Dermis blood vessel endothelial cell (primary cell): ENCODE measurements around the gene IL9. TPM values are rescaled to one million over a fixed set of nuclear protein-coding genes. Genes with fewer than 3 reads are reported as not detected.

Experiments
- DNase-seq: peaks from one replicate; pipeline ENCODE4 v3.0.0; 2010
- total RNA-seq: library from RNA; depleted of rRNA; stranded (reverse); fragments of >200 nt; gene quantifications from 2 replicates; pipeline ENCODE4 v1.2.3, GENCODE V29; 2014

Gene IL9
- not detected in 2 replicates for total RNA-seq

GRCh38 chr5:135895474-135896006, at the start of gene IL9:
IL9 (minus strand) TSS chr5:135895841; CDS start chr5:135895816, 25 bp downstream.
- DNase-seq: no peak

DNA sequence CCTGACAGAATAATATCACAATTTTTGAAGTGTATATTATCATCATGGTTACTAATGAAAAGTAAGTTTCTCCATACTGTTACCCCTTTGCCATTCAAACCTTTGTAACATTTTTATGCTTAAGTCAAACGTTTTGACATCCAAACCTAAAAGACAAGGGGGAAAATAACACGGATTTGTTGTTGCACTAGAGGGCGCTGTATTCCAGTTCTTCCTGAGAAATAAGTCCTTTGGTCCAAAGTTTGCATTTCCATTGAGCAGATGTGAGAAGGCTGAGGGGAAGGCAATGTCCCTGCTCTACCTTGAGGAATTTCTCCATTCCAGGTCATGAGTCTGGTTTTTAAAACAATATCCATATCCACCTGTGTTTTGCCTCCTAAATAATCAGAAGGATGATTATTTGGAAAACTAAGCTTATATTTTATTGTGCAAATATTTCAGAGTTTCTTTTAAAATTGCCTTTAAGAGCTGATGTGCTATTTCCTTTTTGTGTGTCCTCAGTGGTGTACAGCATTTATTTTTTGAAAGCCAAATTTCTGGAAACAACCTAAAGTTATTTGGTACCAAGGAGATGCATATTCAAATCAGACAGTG, 49.4 kb upstream of the IL9 start:
- peak; percentile 88 for DNase-seq

DNA sequence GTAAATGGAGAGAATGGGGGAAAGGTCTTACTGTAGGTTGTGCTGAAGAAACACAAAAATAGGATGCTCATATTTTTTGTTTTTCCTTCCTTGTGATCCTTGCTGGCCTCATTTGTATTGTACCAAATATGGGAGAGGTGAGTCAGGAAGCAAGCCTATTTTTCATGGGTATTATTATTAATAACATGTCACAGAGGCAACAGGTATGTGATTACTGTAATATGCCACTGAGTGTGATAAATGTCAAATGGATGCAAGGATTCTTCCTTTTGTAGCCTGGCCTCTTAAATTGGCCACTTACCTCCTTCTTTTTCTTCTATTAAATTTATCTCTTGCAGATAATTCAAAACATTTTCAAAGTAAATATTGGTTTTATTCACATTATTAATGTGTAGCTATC, 48.9 kb upstream of the IL9 start:
- DNase-seq: no peak

GRCh38 chr5:135942202-135942771, 46.6 kb upstream of the IL9 start:
- no peak for DNase-seq

GRCh38 chr5:135941711-135942110, 46.1 kb upstream of the IL9 start:
- no peak for DNase-seq

DNA sequence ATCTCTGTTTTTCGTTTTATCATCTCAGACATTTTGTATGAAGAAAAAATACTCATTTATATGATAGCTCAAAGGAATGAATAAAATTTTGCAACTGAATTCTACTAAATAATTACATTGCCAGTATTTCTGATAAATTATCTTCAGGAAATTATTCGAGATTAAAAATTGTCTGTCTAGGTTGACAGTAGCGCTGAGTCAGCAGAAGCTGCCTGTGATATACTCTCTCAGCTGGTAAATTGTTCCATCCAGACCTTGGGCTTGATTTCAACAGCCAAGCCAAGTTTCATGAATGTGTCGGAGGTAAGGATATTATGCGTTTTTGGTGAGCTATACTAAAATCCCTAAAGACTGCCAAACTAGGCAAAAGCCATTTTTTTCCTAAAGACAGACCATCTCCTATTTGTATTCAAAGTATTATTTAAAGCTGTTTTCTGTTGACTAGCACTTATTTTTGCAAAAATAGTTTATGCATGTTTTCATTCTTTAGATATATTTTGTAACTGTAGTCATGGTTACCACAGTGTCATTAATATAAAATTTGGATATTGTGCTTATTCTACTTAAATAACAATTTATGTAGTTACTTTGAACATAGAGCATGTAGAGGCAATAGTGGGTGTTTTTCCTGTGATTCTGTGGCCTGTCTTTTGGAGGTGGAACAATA, 41.7 kb upstream of the IL9 start:
- DNase-seq: no peak

- no peak for DNase-seq
Observed at GRCh38 chr5:135934939-135935338, 39.3 kb upstream of the IL9 start.

DNA sequence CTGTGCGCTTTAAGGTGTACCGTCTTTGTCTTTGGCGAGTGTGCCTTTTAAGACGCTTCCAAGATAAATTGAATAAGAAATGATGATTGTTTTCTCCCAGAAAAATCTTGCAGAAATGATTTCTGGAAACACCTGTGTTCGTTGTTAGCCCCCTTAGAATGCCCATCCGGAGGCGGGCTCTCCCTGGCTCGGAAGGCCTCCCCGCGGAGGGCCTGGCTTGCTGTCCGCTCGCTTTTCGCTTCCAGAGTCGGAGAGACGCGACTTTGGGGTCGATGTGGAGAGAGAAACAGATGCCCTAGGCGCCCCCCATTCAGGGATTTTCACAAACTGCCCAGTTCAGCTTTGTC, 35.3 kb upstream of the IL9 start:
- no peak for DNase-seq

DNA sequence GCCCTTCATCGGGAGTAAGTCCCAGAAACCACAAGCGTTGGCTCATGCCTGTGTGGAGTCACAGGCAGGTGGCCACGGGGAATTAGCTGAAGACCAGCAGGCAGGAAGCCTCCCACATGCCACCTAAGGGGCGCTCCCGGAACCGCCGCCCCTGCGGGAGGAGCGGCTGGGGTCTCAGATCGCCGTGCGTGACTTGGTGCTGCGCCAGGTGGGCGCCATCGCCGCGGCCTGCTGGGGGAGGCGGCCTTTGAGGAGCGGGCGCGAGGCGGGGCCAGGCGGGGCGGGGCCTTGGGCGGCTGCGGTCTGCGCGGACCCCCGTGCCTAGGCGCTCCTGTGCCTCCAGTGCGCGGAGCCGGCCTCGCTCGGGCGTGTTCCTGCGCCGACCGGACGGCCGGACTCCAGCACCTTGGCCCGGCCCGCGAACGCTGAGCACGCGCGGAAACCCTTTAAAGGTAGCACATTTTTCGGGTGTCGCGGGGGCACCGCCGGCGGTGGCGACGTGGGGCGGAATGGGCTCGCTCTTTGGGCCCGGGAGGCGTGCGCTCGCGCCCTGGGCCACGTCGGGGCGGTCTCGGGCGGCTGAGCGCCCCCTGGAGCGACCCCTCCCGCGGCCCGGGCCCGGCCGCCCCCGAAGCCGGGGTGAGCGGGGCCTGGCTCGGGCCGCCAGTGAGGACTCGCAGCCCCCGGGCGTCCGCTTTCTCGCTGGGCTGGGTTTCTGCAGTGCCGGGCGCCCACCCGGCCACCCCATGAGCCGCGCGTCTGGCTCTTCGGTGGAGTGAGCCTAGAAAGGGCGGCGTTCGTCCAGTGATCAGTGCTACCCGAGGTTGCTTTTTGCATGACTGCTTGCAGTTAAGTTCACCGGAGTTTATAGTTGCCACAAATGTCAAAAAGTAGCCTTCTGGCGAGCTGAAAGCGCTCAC, 34.6 kb upstream of the IL9 start:
- no peak for DNase-seq

DNA sequence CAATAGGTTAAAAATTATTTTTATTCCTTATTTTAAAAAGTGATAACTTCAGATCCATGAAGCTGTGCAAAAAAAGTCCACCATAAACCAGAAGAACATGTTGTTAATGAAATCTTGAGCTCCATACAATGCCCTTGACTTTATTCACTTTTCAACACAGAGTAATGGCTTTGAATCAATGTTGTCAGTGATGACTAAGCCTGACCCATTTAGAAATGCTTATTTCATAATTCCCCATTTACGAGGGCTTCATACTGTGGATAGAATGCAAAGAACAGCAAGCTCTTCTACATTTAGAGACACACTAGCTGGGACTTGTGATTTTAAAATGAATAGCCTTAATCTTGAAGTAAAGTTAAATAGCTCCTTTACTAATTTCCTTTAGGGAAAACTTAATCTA, 25.7 kb upstream of the IL9 start:
- DNase-seq: no peak

GRCh38 chr5:135920199-135920598, 24.6 kb upstream of the IL9 start:
- no peak for DNase-seq

DNA sequence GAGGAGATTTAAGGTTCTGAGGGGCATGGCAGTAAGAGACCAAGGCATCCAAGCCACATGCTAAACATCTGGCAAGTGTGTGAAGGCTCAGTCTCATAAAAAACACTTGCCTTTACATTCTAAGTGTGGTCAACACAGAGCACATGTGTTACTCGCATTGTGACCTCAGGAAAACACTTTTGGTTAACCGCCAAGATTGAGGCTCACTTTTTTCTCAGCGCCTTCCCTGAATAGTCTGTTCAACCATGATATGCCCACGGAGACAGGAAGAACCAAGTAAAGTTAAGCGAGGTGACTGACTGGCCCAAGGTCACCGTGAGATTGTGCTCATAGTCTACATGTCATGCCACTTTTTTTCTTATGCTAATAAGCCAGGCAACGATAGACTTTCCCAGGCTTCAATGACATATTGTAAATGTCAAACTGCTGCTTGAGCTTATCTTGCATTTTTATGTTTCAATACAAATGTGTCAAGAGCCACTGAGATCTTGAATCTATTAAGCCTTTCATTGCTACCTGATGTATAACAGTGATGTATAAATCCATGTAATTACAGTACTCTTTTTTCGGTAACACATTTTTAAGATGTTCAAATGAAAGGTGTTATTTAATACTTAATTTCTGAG, 21.1 kb upstream of the IL9 start:
- DNase-seq: no peak

DNA sequence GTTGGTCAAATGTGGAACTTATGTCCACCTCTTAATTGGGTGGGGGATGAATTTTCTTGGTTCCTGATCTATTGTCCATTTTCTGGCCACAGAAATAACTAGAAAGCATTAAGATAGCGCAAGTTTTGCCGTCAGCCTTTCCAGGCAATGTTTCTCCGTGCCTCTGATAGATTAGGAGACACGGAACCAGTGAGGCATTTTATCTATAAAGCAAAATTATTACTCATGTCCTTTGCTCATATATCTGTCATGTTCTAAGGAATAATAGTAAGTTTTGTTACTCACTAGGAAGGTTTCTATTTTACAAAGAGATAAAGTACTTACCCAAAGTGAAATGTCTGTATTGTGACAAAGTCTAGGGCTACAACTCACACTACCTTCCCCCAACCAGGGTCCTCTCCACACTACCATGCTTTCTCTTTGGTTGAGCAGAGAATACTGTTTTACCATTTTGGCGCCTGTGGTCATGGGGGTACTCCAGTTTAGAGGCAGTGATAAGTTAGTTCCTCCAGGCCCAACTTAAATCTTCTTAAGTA, 19.9 kb upstream of the IL9 start:
- DNase-seq: no peak

DNA sequence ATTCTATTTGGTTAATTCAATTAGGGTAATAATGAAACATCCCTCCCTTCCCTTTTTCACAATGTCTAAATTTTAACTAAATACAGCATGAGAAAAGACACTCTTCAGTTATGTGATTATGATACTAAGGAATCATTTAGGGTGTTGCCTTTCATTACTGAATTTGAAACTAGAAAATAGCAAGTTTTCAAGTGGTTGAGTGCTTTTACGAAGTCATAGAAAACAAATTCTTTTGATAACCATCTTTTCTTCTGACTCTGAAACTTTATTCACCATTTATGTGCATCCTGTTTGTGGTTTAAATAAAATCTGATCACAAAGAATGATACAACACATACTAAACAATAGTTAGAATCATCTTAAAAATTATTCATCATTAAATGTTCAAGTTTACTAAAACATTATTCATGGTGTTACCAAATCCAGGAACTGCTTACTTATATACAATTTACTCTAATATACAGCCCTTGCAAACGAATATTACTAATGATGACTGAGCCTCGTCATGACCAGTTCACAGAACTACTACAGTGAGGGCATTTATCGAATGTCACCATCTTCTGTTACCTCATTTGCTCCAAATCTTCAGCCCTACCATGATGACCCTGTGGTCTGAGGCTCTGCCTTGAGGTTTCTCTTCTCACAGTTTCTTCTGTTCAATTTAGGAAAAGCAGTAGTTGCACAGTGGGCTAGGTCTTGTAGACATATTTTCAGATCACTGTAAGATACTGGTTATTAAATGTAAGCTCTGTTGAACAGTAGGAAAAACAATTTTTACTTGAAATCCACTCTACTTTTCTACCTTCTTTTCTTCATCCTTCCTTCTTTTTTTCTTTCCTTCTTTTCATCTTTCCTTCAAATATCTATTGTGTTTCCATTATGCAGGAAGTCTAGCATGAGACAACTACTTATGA, 18.3 kb upstream of the IL9 start:
- DNase-seq: no peak

- no peak for DNase-seq
Observed at GRCh38 chr5:135905144-135905543, 9.5 kb upstream of the IL9 start.

- no peak for DNase-seq
Observed at GRCh38 chr5:135901633-135902032, 6.0 kb upstream of the IL9 start.

- no peak for DNase-seq
Observed at GRCh38 chr5:135900276-135900675, 4.6 kb upstream of the IL9 start.

DNA sequence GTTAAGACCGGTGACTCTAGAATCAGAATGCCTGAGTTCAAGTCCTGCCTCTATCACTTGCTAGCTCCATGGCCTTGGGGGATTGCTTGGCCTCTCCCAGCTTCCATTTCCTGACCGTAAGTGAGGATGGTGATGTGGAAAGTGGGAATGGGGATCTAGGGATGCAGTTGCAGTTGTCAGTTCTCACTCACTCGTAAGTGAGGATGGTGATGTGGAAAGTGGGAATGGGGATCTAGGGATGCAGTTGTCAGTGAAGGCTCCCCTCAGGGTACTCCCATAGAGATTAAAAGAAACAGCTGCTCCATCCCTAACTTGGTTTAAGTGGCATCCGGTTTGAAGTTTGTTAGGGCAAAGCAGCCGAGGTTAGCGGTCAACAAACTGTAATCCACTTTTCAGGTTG, 3.0 kb upstream of the IL9 start:
- DNase-seq: no peak

GRCh38 chr5:135894789-135895188, 852 bp downstream of the IL9 start:
- DNase-seq: no peak

DNA sequence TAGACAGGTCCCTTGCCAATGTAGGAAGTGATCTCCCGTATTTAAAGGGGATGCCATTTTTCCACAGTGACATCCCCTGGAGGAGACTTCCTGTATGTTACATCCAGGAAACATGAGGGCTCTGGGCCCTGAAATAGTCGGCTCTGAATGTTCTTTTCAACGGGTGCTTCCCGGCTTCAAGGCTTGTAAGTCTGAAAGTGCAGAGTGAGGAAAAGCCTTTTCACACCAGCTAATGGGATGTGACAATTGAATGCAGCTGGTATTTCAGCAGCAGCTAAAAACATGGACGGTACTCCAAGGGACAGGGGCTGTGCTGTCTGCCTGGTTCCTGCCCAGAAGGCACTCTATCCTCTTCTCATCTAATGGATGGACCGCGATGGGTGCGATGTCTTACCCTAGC, 1.4 kb downstream of the IL9 start:
- DNase-seq: no peak

DNA sequence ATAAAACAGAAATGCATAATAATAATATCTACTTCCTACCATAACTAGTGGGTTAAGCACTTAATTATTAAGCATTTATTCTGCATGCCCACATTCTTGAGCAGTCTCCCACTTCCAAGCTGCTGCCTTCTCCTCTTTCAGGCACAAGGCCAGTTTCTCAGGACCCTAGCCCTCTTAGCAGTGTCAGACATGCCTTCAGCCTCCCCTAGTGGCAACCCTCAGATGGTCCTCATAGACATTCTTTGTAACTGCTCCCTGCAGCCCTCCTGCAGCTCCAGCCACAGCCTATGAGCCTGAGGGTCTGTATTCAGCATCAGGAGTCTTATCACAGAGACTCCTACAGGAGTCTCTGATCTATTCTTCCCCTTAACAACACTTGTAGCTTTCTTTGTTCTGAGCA, 3.9 kb downstream of the IL9 start:
- no peak for DNase-seq
